ENCODE data around the gene OBP2A. TPM values are rescaled to one million over a fixed set of nuclear protein-coding genes. Genes with fewer than 3 reads are reported as not detected.

Gene OBP2A
- not detected in 2 replicates for total RNA-seq

DNA sequence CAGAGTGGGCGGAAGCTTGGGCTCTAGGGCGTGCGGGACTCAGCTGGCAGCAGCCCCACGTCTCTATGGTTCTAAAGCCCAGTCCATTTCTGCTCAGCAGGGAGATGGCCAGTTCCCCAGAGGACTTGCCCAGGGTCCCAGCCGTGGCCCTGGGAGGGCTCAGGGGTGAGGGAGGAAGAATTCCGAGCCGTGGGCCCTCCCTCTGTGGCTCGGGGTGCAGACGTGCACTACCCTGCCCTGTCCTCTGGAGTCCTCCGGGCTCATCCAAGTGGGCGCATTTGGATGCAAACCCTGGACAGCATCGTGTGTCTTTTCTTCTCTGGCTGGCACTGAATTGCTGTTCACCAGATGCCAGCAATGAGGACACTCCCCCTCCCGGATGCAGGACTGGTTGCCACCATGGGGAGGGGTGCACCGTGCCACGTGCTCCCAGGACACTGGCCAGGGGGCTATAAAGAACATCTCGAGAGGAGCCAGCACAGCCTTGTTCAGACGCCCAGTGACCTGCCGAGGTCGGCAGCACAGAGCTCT lies at the start of gene OBP2A:
TSS of gene OBP2A (plus strand) at position 481 of the 531 bp plus-strand sequence. CDS start 55 bp downstream, outside the sequence.

DNA sequence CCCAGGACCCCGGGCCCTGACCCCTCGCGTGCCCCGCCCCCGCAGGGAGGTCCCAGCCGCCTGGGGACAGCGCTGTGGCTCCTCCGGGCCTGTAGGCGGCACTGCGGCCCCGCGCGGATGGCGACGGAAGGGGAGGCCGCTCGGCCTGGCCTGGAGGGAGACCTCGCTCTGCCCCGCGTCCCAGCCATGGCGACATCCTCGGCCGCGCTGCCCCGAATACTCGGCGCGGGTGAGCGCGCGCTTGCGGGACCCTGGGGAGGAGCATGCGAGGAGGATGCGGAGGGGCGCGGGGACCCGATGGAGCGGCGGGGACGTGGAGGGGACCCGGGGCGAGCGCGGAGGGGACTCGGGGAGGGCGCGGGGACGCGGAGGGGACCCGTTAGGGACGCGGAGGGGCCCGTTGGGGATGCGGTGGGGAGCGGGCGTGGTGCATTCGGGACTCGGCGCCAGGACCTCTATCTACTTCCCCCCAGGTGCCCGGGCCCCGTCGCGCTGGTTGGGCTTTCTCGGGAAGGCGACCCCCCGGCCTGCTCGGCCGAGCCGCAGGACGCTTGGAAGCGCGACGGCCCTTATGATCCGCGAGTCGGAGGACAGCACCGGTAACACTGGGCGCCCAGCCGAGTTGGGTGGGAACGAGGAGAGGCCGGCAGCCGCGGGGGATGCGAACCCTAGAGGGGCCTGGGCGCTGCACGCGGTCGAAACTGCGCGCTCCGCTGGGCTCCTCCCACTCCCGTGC lies 45.2 kb upstream of the OBP2A start, which contains the start of gene MRPS2:
TSS of gene MRPS2 (plus strand) at position 158 of the 736 bp plus-strand sequence. CDS start at position 187, 29 bp downstream.

GRCh38 chr9:135520916-135521607 lies 24.9 kb upstream of the OBP2A start, which contains the start of gene LCN1:
Gene LCN1, plus strand, starts transcription at chr9:135521440. Its CDS starts 58 bp downstream, at chr9:135521498.

GRCh38 chr9:135561391-135562234 lies 15.7 kb downstream of the OBP2A start, which contains the start of gene PAEP:
Gene PAEP, plus strand, starts transcription at chr9:135561756.

Other genes with a start within 250 kb of the OBP2A start
- 20.7 and 30.8 TPM in 2 replicates for gene PPP1R26, start 66.3 kb upstream of the OBP2A start, total RNA-seq
- 56.1 and 72.4 TPM in 2 replicates for gene MRPS2, start 45.4 kb upstream of the OBP2A start, total RNA-seq
- not detected in 2 replicates for gene LCN1, start 24.7 kb upstream of the OBP2A start, total RNA-seq
- not detected in 2 replicates for gene PAEP, start 15.6 kb downstream of the OBP2A start, total RNA-seq
- gene GLT6D1, start 93.4 kb downstream of the OBP2A start, total RNA-seq, result not detected in 2 replicates
- gene LCN9, start 117.2 kb downstream of the OBP2A start, total RNA-seq, result not detected in 2 replicates
- not detected in 2 replicates for gene SOHLH1, start 153.4 kb downstream of the OBP2A start, total RNA-seq
- gene KCNT1, start 156.1 kb downstream of the OBP2A start, total RNA-seq, result not detected in 2 replicates

Data from hair follicular keratinocyte (primary cell).